Measurements from ENCODE around the gene DOCK8. TPM values are rescaled to one million over a fixed set of nuclear protein-coding genes. Genes with fewer than 3 reads are reported as not detected.

The DOCK8 gene
- total and polyA plus RNA-seq, 10 of the 15 experiments (the other 5 are each of a cell fraction or from before 2014, with no cell fraction given), result 35.4 to 100 (median 44.7) TPM

DNA sequence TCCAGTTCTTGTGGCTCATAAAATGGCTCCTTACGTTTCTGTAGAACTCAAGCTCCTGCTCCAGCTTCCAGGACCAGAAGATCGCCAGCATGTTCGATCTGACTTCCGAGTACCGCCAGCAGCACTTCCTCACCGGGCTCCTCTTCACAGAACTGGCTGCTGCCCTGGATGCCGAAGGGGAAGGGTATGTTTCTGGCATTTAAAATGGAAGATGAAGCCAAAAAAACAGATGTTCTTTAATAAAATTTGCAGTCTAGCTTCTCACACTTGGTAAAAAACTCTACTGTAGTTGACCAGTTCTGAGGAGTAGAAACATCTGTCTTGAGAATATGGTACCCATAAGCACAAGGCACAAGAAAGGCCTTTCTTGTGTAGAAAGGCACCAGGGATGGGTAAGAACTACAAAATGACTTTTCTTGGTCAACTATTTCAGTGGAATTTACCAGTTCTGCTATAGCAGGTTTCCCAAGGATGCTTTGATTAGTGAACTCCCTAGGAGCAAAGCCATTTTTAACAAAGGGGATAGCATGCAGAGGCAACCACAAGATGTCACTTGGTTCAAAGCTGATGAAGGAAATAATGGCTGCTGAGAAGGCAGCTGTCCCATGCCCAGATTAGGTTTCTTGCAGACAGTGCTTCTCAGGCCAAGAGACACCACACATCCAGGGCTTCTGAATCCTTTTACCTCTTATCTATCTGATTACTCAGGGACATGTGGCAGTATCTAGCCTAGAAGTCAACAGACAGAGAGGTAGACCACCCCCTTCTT is 192.4 kb downstream of the DOCK8 start:
- SMC1A ChIA-PET (ENCODE audit: uncharacterized antibody, unreplicated experiment), result no interaction called here
- WGBS (ENCODE audit: insufficient coverage, insufficient replicate concordance, low lambda C conversion rate, missing lambda C conversion rate), result 98% methylated on average over 7 of the region's 7 CpGs
- CTCF ChIA-PET, result interaction anchor here (0.6 to 0.8 kb wide), 2 partner anchors 9 to 53 kb away, joined by 3 to 4 read pairs; no protein-coding TSS in a partner anchor
- intact Hi-C loops (cut with micrococcal nuclease; ENCODE audit: unreplicated experiment) (no loop called here), in situ Hi-C loops (cut with MboI) (no loop called here)
- Histone ChIP-seq H2AFZ (ENCODE audit: control insufficient read depth, low read depth, low read length) (no peak overlapping the region), H3K9me3 (replicated peaks; ENCODE audit: control insufficient read depth, insufficient read depth, low read length) (no peaks in the 10 kb centered on the region), H3K4me1 (ENCODE audit: control insufficient read depth, insufficient read depth, low read length) (no peaks in the 10 kb centered on the region), H3K4me2 (ENCODE audit: control insufficient read depth, insufficient read depth) (no peak overlapping the region), H3K9ac (ENCODE audit: control insufficient read depth, insufficient read depth, low read length) (no peak overlapping the region), H3K36me3 (ENCODE audit: control insufficient read depth in 2 of 2, insufficient read depth in 2 of 2, low read length in 1 of 2) (peaks cover 15 to 53% of the 10 kb centered on the region in 2 experiments), H3K4me3 (no peak overlapping the region), H3K79me2 (ENCODE audit: control insufficient read depth, insufficient read depth, low read length) (no peaks in the 10 kb centered on the region), H3K27me3 (replicated peaks in 1 of 2; ENCODE audit: control insufficient read depth in 2 of 2, insufficient read depth in 2 of 2, low read length in 1 of 2) (no peaks in the 10 kb centered on the region), H3K27ac (ENCODE audit: control insufficient read depth, insufficient read depth) (no peak overlapping the region), H4K20me1 (ENCODE audit: control insufficient read depth, insufficient read depth) (no peaks in the 10 kb centered on the region)
- DNase-seq (ENCODE audit: low read depth, low spot score) (no peak), ATAC-seq (no peak), FAIRE-seq (no peak)
- RAD21 ChIA-PET (ENCODE audit: unreplicated experiment), result interaction anchor here (0.7 kb wide), 1 partner anchor 149 kb away, joined by 3 read pairs; no protein-coding TSS in a partner anchor
- no TSS peak for BruUV-seq (replicated peaks)
- POLR2A ChIA-PET, result no interaction called here
- TF ChIP-seq, protein P1, sequence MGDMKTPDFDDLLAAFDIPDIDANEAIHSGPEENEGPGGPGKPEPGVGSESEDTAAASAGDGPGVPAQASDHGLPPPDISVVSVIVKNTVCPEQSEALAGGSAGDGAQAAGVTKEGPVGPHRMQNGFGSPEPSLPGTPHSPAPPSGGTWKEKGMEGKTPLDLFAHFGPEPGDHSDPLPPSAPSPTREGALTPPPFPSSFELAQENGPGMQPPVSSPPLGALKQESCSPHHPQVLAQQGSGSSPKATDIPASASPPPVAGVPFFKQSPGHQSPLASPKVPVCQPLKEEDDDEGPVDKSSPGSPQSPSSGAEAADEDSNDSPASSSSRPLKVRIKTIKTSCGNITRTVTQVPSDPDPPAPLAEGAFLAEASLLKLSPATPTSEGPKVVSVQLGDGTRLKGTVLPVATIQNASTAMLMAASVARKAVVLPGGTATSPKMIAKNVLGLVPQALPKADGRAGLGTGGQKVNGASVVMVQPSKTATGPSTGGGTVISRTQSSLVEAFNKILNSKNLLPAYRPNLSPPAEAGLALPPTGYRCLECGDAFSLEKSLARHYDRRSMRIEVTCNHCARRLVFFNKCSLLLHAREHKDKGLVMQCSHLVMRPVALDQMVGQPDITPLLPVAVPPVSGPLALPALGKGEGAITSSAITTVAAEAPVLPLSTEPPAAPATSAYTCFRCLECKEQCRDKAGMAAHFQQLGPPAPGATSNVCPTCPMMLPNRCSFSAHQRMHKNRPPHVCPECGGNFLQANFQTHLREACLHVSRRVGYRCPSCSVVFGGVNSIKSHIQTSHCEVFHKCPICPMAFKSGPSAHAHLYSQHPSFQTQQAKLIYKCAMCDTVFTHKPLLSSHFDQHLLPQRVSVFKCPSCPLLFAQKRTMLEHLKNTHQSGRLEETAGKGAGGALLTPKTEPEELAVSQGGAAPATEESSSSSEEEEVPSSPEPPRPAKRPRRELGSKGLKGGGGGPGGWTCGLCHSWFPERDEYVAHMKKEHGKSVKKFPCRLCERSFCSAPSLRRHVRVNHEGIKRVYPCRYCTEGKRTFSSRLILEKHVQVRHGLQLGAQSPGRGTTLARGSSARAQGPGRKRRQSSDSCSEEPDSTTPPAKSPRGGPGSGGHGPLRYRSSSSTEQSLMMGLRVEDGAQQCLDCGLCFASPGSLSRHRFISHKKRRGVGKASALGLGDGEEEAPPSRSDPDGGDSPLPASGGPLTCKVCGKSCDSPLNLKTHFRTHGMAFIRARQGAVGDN (IDR thresholded peaks at IDR 0.05), result no peak
- TF ChIP-seq PAX5 (IDR thresholded peaks at IDR 0.05; ENCODE audit: borderline replicate concordance, low read depth, low read length), result no peak
- no peak for TF ChIP-seq PAX8 (IDR thresholded peaks at IDR 0.05)
- no peak for TF ChIP-seq JUNB (IDR thresholded peaks at IDR 0.05)
- TF ChIP-seq, protein P2, sequence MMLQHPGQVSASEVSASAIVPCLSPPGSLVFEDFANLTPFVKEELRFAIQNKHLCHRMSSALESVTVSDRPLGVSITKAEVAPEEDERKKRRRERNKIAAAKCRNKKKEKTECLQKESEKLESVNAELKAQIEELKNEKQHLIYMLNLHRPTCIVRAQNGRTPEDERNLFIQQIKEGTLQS (IDR thresholded peaks at IDR 0.05; ENCODE audit: borderline replicate concordance, extremely low read depth, low read depth, low read length), result no peak
- TF ChIP-seq RUNX3 (IDR thresholded peaks at IDR 0.05; ENCODE audit: low read length), result no peak
- TF ChIP-seq, protein P3, sequence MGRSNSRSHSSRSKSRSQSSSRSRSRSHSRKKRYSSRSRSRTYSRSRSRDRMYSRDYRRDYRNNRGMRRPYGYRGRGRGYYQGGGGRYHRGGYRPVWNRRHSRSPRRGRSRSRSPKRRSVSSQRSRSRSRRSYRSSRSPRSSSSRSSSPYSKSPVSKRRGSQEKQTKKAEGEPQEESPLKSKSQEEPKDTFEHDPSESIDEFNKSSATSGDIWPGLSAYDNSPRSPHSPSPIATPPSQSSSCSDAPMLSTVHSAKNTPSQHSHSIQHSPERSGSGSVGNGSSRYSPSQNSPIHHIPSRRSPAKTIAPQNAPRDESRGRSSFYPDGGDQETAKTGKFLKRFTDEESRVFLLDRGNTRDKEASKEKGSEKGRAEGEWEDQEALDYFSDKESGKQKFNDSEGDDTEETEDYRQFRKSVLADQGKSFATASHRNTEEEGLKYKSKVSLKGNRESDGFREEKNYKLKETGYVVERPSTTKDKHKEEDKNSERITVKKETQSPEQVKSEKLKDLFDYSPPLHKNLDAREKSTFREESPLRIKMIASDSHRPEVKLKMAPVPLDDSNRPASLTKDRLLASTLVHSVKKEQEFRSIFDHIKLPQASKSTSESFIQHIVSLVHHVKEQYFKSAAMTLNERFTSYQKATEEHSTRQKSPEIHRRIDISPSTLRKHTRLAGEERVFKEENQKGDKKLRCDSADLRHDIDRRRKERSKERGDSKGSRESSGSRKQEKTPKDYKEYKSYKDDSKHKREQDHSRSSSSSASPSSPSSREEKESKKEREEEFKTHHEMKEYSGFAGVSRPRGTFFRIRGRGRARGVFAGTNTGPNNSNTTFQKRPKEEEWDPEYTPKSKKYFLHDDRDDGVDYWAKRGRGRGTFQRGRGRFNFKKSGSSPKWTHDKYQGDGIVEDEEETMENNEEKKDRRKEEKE (IDR thresholded peaks at IDR 0.05), result no peak
- TF ChIP-seq ZNF207 (IDR thresholded peaks at IDR 0.05; ENCODE audit: borderline replicate concordance), result no peak
- no peak for TF ChIP-seq BCL11A (IDR thresholded peaks at IDR 0.05; ENCODE audit: low read depth, low read length)
- TF ChIP-seq LARP7 (IDR thresholded peaks at IDR 0.05), result no peak
- no peak for TF ChIP-seq POU2F2 (IDR thresholded peaks at IDR 0.05; ENCODE audit: borderline replicate concordance, low read depth, low read length)
- no peak for TF ChIP-seq NFYA (IDR thresholded peaks at IDR 0.05; ENCODE audit: borderline replicate concordance, low read depth, low read length)
- TF ChIP-seq, protein P4, sequence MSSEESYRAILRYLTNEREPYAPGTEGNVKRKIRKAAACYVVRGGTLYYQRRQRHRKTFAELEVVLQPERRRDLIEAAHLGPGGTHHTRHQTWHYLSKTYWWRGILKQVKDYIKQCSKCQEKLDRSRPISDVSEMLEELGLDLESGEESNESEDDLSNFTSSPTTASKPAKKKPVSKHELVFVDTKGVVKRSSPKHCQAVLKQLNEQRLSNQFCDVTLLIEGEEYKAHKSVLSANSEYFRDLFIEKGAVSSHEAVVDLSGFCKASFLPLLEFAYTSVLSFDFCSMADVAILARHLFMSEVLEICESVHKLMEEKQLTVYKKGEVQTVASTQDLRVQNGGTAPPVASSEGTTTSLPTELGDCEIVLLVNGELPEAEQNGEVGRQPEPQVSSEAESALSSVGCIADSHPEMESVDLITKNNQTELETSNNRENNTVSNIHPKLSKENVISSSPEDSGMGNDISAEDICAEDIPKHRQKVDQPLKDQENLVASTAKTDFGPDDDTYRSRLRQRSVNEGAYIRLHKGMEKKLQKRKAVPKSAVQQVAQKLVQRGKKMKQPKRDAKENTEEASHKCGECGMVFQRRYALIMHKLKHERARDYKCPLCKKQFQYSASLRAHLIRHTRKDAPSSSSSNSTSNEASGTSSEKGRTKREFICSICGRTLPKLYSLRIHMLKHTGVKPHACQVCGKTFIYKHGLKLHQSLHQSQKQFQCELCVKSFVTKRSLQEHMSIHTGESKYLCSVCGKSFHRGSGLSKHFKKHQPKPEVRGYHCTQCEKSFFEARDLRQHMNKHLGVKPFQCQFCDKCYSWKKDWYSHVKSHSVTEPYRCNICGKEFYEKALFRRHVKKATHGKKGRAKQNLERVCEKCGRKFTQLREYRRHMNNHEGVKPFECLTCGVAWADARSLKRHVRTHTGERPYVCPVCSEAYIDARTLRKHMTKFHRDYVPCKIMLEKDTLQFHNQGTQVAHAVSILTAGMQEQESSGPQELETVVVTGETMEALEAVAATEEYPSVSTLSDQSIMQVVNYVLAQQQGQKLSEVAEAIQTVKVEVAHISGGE (CRISPR knock-in tag; IDR thresholded peaks at IDR 0.05), result no peak

Data from GM12878 (cell line).